NCI-H146 treated with DMSO at 0.1 percent for 48 hours (cell line): Measurements from ENCODE around the gene RBM12.

ENCODE experiments used
- DNase-seq: peaks from one replicate; lab custom pipeline; 2025; ENCODE audit not compliant: unreplicated experiment; lab: John Stamatoyannopoulos, UW

Gene RBM12

DNA sequence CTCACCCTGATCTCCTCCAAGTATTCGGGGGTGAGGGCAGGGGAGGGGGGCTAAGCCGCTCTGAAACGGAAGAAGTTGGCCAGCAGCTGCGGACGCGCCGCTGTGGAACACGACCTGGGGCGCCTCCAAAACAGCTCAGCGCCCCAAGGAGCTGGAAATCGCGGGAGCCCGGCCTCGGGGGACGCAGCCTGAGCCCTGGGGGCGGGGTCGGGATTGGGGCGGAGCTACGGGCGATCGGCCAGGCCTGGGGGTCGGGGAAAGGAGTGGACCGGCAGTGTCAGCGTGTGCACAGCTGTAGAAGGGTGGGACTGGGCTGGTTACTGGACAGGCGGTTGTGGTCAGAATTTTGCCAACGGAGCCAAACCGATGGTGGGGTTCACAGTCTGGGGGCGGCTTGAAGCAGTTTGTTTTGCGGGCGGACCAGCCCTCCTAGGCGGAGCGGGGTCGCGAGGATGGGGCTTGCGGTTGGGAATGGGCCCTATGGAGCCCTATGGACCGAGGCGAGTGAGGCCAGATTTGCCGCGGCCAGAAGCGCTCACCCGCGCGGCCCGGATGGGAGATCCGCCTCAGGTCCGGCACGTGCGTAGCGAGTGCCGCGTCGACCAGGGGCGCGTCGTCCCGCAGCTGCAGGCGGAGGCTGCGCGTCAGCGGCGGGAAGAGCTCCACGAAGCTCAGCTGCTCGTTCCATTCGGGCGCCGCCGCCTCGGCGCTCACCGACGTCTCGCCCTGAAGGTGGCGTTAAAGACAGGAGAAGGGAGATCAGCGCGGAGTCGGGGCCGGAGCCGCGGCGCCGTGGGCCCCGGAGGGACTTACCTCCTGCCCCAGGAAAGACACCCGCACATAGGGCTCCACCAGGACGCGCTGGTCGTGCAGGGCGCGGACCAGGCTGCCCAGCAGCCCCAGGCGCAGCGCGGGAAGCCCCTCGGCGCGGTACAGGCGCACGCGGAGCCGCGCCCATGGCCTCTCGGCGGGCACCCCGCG lies 63.4 kb downstream of the RBM12 start:
- peak; percentile 58 for DNase-seq

DNA sequence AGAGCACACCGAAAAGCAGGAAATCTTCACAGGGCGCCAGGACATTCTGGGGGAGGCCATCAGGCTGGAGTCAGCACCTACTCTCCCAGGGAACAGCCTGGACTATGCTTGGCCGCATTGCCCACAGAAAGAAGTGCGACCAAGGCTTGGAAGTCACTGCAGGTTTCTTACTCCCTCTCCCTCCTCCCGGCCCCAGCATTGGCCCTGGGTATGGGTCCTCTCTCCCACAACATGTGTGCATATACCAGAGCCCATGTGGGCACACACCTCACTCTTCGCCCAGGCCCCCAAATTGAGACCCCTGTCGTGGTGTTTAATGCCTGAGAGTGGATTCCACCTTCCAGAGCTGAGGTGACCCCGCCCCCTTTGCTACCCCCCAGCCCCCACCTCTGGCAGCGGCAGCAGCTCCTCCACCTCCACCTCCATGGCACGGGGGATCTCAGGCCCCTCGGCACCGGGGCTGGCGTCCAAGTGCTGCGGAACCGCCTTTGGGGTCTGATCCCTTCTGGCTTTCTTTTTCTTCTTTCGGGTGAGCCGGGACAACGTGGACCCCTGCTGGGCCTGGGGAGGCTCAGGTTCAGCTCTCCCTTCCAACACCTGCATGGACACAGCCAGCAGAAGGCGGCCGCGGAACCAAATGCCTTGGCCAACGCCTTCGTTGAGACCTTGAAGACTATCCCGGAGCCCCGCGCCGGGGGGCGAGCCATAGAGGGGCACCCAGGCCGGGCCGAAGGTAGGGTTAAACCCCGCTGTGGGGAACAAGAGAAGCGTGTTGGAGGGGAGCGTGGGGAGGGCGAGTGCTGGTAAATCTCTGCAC lies 64.3 kb downstream of the RBM12 start:
- no peak for DNase-seq

DNA sequence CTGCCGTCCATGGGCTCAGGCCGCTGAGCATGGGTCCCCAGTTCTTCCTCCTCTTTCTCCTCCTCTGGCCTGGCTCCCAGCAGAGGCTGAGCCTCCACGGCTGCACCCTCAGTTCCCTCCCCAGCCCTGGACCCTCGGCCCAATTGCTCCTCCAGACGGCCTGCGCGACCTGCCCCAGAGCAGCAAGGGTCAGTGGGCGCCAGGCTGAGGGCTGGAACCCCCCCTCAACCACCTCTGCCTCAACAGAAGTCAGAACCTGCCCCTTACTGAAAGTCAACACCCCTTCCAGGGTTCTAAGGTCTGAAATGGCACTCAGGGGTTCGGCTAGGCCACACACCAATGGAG lies 65.0 kb downstream of the RBM12 start:
- no peak for DNase-seq
